A673 (cell line): ENCODE measurements around the gene CPSF4.

Experiments
- CTCF ChIP-seq: fragments of 300-800, 200-600 bp; sonication (generic); conservative IDR thresholded peaks from 2 replicates; pipeline ENCODE4 v1.5.1; 2017; ENCODE audit warnings: low read depth, mild to moderate bottlenecking, antibody characterized with exemption, low read length, moderate library complexity, mixed read lengths
- EZH2 ChIP-seq: fragments of 200-600 bp; sonication (generic); IDR thresholded peaks from 2 replicates; pipeline ENCODE4 v1.6.1; 2017; ENCODE audit warnings: borderline replicate concordance, low read depth, mild to moderate bottlenecking, mixed read lengths, antibody characterized with exemption, low read length; ENCODE audit not compliant: poor library complexity, severe bottlenecking

GRCh38 chr7:99440195-99440594 is 1.5 kb downstream of the CPSF4 start:
- TF ChIP-seq CTCF (no peak), EZH2 (no peak)
